ENCODE measurements around the gene TENM4.

- TF ChIP-seq POLR2AphosphoS5 (IDR thresholded peaks at IDR 0.05; ENCODE audit: borderline replicate concordance, low read depth, low read length) (no peak), FOXP2 (optimal IDR thresholded peaks at IDR 0.05; ENCODE audit: control extremely low read depth, extremely low read length, insufficient read depth) (no peak), EZH2 (IDR thresholded peaks at IDR 0.05) (no peak)
Observed at GRCh38 chr11:78832226-78832947, 608.4 kb downstream of the TENM4 start.
